NCI-H345 treated with DMSO at 0.1 percent for 48 hours (cell line): ENCODE measurements around the gene URB2.
"Not testable (repeated sequence)": the region's sequence is repeated elsewhere in the genome, so short reads cannot be mapped to it uniquely, and the experiment has no call there.

Source experiments
- DNase-seq: peaks from one replicate; lab custom pipeline; 2025; ENCODE audit not compliant: unreplicated experiment; lab: John Stamatoyannopoulos, UW

URB2 gene

DNA sequence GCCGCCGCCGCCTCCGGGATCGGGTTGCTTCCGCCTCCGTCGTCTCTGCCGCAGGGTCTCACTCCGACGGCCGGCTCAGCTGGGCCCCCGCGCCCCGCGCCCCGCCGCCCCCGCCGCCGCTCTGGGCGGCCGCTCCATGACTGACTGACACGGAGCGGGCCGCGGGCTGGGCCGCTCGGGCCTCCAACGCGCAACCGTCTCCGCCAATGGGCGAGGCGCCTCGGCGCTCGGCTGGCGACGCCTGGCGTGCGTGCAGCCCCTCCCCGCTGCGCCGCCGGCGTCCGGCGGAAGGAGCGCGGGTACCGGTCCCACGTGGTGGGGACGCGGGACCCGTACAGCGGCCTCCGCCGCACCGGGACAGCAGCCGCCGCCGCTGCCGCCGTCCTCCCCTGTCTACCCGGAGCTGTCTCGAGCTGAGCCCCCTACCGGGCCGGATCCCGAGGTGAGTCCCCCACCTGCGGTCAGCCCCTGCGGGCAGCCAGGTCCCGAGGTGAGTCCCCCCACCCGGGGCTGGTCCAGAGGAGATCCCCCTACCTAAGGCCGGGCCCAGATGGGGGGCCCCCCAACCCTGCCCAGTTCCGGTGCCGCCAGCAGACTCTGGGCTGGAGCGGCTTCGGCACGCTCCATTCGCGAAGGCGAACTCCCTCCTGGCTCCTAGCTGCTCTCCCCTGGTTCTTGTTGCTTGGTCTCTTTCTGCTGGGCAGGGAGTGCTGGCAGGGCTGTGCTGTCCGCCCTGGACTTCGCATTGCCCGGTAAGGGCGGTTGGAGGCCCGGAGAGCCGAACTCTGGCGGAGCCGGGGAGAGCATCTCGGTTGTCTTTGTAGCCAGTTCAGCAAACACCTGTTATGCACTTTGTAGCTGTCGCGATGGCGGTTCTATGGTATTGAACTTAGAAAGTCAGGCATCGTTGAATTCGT is at the start of gene URB2, which contains the start of gene TAF5L:
URB2 (plus strand) TSS at position 333 of the 917 bp plus-strand sequence. CDS start 1,387 bp downstream, outside the sequence.
TAF5L (minus strand) TSS at position 208 of the 917 bp plus-strand sequence. CDS start 11,640 bp downstream, outside the sequence.
- peak; percentile 67 for DNase-seq

DNA sequence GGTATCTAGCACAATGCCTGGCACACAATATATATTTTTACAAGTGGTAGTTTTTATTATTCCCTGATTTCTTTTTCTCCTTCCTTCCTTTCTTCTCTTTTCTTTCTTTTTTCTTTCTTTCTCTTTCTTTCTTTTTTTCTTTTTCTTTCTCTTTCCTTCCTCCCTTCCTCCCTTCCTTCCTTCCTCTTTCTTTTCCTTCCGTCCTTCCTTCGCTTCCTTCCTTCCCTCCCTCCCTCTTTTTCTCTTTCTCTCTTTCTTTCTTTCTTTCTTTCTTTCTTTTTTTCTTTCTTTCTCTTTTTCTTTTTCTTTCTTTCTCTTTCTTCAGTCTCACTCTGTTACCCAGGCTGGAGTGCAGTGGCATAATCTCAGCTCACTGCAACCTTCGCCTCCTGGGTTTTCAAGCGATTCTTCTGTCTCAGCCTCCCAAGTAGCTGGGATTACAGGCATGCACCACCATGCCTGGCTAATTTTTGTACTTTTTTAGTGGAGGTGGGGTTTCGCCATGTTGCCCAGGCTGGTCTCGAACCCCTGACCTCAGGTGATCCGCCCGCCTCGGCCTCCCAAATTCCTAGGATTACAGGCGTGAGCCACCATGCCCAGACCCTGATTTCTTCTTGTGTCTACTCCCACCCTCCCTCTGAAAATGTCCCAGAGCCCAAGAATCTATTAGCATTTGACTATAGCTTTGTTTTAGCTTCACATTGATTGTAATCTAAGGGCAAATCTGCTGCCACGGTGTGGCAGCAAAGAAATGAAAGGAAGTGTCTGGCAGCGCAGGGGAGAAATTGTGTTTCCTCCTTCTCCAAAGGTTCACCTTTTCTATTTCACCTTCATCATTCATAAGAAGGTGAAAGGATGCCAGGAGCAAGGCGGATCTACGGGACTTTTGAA is 47.6 kb upstream of the URB2 start:
- no peak for DNase-seq

DNA sequence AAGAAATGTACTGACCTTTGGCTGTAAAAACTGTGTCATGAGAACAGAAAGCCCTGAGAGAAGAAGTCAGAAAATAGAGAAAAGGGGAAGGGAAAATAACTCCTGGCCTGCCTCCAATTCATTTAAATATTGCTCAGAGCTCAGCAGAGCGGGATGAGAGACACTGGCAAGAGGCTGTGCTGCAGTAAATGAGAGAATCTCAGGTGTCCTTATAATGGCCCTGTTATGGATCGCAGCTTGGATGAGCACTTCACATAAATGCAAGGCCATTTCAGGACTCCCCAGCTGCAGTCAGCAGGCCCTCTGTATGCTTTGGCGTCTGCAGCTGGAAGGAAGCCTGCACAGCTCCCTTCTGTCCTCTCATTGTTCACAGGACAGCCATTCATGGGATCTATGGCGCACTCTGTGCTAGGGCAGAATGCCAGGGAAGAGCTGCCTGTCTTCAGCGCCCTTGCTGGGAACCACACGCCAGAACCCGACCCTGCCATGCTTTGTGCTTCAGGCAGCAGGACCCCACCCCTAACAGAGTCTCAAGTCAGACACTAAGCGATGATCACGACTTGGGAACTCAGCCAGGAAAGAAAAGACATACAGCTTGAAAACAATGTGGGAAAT is 46.9 kb upstream of the URB2 start:
- peak; percentile 78 for DNase-seq

DNA sequence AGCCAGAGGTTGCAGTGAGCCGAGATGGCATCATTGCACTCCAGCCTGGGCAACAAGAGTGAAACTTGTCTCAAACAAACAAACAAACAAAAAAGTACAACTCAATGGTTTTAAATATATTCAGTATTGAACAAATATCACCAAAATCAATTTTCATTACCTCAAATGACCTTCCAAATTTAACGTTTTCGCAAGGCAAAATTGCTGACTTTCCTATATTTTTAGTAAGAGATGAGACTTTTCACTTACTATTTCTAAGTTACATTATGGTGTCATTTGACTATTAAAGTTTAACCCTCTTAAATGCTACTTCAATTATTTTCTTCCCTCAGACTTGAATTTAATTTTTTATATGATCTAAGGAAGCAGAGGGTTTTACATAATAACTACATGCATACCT is 44.6 kb upstream of the URB2 start:
- DNase-seq: no peak

DNA sequence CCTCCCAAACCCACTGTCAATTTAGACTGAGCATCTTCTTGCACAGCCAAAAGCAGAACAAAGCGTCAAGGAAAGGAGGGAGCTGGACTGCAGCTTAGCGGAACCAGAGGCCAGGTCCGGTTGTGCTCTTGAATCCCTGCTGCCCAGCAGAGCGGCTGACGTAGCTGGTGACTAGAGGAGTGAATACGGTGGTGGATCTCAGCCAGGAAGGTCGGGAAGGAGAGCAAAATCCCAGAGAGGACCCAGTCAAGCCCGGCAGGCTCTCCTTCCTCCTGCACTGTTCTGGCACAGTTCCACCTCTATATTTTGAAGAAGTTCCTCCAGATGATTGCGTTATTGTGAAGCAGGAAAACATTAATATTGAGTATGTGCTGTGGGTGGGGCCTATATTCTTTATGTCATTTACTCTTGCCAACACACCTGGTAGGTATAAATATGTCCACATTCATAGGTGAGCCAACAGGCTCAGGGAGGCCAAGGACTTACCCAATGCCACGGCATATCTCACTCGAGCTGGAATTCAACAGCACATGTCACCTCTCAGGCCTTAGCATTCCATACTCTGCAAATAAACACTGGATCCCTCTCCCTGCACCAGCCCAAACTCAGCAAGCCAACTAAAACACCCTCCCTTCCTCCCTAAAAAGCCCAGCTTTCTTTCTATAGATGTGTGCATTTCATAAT is 43.9 kb upstream of the URB2 start:
- DNase-seq: no peak

DNA sequence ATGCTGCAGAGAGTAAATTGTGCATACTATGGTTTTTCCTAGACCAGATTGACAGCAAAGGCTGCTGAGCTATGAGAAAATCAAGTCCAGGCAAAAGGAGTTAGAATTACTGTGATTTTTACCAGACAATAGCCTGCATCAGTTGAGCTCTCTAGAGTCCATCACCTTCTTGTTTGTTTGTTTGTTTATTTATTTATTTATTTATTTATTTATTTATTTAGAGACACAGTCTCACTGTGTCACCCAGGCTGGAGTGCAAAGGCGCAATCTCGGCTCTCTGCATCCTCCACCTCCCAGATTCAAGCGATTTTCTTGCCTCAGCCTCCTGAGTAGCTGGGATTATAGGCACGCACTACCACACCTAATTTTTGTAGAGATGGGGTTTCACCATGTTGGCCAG is 43.3 kb upstream of the URB2 start:
- no peak for DNase-seq

DNA sequence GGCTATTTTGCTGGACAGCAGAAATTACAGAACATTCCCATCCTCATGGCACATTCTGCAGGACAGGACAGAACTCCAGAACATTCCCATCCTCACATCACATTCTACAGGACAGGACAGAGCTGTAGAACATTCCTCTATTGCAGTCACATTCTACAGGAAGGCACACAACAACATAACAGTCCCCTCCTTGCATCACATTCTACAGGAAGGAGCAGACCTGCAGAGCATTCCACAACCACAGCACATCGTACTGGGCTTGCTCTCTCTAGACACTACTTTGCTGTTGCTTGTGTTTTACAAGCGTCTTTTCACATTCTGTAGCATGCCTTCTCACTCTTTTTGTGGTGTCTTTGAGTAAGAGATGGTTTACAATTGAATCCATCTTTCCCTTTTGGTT is 40.7 kb upstream of the URB2 start:
- DNase-seq: no peak

DNA sequence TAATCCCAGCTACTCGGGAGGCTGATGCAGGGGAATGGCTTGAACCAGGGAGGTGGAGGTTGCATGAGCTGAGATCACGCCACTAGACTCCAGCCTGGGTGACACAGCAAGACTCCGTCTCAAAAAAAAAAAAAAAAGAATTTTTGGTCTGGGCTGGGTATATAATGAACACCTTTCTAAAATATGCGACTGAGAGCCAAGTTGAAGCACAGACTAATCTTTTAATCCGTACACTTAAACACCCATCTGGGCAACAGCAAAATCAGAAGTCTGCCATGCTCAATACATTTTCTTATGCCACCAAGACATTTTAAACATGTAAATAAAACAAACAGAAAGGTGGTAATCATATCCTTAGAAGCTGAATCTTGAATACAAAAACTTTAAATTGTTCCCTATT is 35.9 kb upstream of the URB2 start:
- no peak for DNase-seq

DNA sequence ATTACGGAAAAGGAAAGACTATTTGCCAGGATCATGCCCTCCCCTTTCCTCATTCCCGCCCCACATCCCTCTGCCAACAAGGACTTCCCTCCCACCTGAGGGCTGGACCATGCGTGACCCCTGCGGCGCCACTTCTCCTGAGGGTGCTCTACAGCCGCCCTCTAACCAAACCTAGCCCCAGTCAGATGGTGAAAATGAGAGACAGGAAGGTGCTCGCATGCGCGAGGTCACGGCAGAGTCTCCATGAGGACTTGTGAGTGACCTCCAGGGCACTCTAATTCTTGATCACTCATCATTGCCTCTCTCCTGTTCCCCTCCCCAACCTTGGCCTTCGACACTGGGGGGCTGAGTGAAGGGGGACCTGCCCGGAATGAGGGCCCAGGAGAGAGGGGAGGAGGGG is 32.2 kb upstream of the URB2 start:
- DNase-seq: no peak

DNA sequence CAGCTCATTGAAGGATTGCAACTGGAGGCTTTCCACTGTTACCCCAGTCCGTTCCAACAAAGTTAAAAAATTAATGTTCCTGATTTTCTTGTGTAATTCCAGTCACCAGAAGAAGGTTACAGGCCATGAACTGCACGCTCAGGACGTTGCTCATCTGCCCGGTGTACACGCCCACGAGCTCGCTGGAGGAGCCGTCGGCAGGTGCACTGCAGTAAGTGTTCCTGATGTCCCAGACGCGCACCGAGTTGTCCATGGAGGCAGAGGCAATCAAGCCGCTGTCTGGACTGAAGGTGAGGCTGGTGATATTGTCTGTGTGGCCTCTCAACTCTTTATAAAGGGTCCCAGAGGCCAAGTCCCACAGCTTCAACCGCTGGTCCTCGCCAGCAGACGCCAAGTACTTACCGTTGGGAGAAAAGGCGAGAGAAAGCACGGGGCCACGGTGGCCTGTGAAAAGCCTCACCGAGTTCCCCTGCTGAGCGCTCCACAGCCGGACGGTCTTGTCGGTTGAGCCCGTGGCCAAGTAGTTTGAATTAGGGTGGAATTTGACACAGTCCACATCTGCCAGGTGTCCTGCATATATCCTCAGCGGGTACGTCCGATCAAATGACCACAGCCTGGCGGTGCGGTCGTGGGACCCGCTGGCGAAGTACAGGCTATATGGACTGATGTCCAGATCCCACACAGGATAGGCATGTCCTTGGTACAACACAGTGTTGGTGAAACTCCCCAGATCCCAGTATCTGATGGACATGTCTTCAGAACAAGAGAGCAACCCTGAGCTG is 31.6 kb upstream of the URB2 start:
- no peak for DNase-seq

DNA sequence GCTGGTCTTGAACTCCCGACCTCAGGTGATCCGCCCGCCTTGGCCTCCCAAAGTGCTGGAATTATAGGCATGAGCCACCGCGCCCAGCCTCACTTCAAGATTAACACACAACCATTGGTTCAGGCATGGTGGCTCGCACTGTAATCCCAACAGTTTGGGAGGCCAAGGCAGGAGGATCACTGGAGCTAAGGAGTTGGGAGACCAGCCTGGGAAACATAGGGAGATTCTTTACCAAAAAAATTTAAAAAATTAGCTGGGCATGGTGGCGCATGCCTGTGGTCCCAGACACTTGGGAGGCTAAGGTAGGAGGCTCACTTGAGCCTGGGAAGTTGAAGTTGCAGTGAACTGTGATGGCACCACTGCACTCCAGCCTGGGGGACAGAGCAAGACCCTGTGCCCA is 30.2 kb upstream of the URB2 start:
- DNase-seq: not testable (repeated sequence)

DNA sequence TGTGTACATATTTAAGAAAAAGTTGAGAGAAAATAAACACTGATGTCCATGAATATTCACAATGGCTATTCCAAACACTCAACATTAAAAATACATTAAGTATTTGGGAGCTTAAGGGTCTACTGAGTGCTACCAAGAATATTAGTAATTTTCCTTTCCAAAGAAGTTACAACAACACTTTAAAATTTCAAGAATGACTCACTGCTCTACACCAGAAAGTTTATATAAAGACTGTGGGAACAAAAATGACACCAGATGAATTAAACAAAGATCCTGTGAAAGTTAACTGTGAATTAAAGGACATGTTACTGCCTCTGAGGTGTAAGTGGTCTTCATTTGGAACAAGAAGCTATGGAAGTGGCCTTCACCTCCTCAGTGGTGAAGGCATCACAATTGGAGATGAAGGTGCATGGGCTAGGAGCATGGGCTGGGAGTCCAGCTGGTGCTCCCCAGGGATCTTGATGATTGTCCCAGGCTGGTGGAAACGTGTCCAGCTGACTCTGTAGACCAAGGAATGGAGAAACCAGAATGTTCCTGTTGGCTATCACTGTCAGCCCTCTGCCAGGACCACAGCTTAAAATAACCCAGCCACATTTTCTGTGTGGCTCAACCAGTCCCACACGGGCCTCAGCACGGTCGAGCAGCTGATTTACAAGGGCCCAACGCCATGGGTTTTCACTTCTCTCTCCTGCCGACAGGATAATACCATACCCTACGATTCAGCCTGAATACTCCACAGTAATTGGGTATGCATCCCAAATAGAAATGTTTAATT is 28.9 kb upstream of the URB2 start:
- no peak for DNase-seq

DNA sequence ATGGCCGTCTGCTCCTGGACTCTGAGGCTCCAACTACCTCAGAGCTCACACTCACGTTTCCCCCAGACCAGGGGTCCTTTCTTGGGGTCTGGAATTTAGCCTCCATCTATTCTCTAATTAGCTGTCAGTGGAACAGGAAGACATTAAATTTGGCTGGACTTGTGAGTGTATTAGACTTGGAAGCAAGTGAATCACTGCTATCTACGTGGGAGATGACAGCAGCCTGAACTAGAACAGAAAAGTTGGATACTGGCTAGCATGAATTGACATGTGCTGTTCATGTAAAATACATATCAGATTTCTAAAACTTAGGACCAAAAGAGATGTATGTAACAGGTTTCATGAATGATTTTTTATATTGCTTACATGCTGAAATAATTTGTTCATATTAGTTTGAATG is 28.2 kb upstream of the URB2 start:
- DNase-seq: no peak

DNA sequence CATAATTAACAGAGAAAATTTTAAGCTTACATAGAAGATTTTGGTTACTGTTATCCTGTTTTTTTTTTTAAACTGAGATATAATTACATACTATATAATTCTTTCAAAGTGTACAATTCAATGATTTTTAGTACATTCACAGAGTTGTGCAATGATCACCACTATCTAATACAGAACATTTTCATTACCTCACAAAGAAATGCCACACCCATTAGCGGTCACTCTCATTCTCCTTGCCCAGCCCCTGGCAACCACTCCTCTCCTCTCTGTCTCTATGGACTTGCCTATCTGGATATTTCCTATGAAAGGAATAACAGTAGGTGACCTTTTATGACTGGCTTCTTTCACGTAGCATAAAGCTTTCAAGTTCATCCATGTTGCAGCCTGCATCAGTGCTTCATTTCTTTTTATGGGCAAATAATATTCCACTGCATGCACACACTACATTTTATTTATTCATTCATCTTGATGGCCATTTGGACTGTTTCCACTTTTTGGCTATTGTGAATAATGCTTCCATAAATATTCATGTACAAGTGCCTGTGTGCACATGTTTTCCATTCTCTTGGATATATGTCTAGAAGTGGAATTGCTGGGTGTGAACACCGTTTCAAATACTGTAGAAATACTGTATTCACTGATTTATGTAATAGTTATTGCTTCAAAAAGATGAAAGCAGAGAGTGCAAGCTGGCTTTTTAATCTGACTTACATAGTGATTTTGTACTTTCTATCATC is 26.7 kb upstream of the URB2 start:
- DNase-seq: no peak

DNA sequence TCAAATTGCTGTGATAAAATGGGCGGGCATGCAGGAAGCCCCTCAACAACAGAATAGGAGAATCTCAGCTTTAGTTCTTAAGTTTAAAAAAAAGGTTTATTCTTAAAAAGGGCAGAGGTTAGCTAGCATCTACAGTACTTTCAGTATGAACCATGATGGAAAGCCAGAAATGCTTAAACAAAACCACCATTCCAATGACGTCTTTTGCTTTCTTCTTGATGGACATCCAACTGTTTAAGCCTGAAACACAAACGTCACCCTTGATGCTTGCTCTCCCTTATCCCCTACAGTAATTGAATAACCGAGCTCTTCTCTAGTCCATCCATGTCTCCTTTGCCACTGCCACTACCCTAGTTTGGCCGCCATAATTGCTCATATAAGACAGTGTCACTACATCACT is 25.8 kb upstream of the URB2 start:
- DNase-seq: no peak

DNA sequence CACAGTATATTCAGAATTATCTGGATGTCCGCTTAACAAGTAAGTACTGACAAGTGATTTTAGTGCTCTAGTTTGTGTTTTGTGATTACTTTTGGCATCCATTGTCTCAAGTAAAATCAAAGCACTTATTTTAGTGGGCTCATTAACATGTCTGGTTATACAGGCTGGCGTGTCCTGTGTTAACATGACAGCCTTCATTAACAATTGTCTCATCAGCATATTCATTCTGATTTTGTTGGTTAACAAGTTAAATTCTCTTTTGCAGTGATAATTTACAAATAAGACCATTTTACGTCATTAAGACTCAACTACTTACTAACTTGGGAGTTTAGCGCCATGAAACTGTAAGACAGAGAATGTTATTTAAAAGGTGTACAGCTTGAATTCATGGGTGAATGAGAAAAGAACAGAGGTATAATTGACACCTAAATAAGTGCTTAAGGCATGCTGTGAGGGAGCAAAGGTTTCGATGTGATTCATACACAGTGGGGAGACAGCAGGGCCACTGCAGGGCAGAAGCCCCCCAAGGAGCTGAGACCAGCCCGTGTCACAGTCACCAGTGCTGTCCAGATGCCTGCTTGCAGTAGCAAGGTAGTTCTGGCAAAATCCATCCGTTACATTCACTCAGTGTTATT is 22.6 kb upstream of the URB2 start:
- no peak for DNase-seq

DNA sequence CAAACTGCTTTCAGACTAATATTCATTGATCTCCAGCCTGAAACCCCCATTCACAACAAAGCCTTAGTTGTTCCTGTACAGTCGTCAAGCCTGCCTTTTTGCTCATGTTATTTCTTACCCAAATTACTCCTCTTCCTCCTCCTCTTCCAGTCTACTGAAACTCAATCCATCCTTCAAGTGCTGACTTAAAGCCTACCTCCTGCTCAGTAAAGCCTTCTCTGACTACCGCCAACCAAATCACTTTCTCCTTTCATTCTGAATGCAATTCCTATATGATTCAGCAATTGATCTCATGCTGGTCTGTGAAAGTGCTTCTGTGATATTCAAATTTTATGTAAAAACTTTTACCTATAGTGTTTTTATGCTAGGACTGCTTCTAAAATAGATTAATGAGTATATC is 18.7 kb upstream of the URB2 start:
- no peak for DNase-seq

DNA sequence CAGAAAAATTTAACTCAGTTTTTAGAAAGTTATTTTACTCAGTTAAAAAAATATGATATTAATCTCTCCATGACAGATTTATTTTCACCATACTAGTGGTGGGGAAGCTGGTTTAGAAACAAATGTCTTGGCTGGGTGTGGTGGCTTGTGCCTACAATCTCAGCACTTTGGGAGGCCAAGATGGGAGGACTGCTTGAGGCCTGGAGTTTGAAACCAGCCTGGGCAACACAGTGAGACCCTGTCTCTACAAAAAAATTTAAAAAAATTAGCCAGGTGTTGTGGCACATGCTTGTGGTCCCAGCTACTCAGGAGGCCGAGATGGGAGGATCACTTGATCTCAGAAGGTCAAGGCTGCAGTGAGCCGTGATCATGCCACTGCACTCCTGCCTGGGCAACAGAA is 17.5 kb upstream of the URB2 start:
- no peak for DNase-seq
